GM18511 (cell line): ENCODE measurements around the gene GPR6.

ENCODE experiments used
- ATAC-seq: cut with Tn5 transposase; IDR thresholded peaks from one replicate; pipeline ENCODE4 v1.9.1; 2021; ENCODE audit warnings: mild to moderate bottlenecking, moderate library complexity; ENCODE audit not compliant: unreplicated experiment

GPR6 gene

DNA sequence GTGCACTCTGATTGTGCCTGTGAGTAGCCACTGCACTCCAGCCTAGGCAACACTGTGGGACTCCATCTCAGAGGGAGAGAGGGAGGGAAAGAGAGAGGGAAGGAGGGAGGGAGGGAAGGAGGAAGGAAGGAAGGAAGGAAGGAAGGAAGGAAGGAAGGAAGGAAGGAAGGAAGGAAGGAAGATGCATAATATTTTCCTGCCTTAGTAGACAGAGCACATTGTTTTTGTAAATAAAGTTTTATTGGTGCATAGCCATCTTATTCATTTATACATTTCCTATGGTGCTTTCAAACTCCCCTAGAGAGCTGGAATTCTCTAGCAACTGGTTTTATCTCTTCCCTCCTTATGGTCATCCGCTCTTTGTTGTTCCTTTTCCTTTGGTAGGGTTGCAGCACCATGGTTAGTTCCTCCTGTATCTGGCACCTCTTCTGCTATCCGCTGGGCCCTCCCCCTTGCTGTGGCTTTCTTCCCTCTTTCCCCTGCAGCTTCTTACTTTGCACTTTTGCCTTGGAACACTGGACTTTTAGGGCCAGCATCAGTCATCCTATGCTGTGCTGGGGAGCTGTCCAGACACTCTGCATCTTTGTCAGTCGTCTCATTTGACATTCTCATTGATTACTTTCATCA lies 20.2 kb downstream of the GPR6 start:
- no peak for ATAC-seq

- no peak for ATAC-seq
These were observed 21.6 kb downstream of the GPR6 start for GRCh38 chr6:109999740-110000139.

DNA sequence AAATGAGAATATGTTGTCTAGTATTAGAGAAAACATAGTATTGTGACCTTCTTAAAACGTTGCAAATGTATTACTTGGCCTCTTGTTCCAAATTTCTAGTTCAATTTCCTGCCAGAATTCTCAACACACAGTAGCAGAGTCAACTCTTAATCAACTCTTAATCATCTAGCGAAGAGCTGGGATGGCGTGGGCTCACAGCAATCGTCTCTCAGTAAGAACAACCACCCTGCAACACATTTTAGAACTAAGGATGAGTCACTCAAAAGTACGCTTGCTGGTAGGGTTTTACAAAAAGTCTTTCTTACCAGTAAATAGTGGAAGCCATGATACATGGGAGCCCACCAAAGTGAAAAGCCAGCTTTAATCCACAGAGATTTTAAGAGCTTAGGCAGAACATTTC lies 24.6 kb downstream of the GPR6 start:
- ATAC-seq, result no peak

- no peak for ATAC-seq
These were observed 35.3 kb downstream of the GPR6 start for GRCh38 chr6:110013386-110013785.

DNA sequence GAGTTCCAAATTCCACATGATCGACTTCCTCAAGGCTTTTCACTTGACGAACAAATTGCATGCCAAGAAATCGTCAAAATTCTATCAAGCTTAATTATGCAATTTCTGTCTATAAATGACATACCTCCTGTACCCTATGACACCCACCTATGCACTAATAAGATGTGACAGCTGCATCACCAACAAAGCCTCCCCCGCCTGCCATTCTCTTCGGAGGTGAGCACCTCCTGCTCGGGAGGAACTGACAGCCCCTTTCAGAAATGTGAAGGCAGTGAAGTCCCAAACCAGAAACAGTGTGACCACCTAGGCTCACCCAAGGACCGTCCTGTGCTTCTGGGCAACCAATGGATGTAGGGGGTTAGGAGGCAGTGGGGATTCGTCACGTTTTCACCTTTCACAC lies 37.1 kb downstream of the GPR6 start:
- no peak for ATAC-seq

DNA sequence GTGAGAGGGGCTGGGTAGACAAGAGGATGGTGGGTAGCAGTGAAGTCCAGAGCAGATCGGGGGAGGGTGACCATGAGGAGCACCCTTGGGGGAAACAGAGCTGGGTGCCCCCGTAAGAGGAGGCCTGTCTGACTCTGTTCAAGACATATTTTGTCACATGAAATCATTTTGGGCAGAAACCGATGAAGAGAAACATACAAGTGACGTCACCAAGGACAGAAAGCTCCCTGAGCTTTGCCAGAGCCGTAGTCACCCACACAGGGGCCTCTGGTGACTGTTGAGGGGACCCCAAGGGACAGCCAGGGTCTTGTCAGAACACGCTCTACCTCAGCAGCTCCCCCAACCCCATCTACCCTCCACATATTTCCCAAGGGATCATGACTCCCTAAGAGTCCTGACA lies 39.2 kb downstream of the GPR6 start:
- no peak for ATAC-seq

DNA sequence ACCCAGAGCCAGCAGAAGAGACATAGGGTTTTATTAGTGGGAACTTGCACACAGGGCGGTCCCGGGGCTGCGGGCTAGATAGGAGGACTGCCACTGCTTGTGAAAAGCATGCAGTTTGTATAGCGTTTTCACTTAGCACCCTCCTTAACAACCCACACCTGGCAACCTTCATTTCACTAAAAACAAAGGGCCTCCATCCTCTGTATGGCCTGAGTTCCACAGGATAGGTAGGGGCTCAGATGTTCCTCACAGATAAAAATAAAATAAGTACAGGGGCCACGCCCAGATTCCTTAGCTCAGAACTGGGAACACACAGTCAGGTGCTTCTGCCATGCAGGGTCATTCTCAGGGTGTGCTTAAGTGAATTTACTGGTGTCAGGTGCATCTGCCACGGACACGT lies 39.8 kb downstream of the GPR6 start:
- no peak for ATAC-seq

DNA sequence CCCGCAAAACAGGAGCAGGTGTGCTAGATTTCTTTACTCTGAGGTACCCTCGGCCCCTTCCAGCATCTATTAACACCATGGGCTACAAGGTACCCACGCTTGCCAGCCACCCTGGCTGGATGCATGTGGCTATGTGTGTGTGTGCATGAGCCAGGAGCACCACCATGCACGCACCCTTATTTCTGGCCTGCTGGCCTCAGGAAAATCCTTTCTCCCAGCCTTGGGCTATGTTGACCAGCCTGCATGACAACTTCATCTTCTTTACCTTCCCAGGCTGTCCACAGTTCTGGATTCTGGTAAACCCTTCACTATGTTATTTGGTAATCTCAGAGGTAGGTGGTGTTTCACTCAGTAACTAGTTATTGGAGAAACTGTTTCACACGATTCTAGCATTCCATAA lies 40.4 kb downstream of the GPR6 start:
- ATAC-seq, result no peak

GRCh38 chr6:110020888-110021287 lies 42.8 kb downstream of the GPR6 start:
- no peak for ATAC-seq

DNA sequence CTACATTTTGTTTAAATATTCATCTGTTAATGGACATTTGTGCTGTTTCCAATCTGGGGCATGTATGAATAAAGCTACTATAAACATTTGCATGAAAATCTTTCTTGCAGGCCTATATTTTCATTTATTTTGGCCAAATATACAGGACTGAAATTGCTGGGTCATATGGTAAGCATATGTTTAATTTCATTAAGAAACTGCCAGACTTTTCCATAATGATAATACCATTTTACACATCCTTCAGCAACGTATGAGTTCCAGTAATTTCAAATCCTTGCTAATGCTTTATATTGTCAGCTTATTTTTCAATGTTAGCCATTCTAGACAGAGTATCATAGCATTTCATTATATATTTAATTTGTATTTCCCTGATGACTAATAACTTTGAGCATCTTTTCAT lies 51.0 kb downstream of the GPR6 start:
- no peak for ATAC-seq
